HG03575 (cell line): ENCODE data around the gene EHMT1.

Source experiments
- ATAC-seq: cut with Tn5 transposase; IDR thresholded peaks from one replicate; pipeline ENCODE4 v1.9.1; 2021; ENCODE audit not compliant: unreplicated experiment, insufficient number of reproducible peaks, low FRiP score; ENCODE audit errors: extremely low read depth

Gene EHMT1

GRCh38 chr9:137666513-137666822 is 47.7 kb downstream of the EHMT1 start:
- no peak for ATAC-seq

- no peak for ATAC-seq
These were observed 48.3 kb downstream of the EHMT1 start for GRCh38 chr9:137666955-137667670.

GRCh38 chr9:137668203-137668602 is 49.4 kb downstream of the EHMT1 start:
- no peak for ATAC-seq

GRCh38 chr9:137669261-137669672 is 50.5 kb downstream of the EHMT1 start:
- ATAC-seq: no peak

GRCh38 chr9:137670391-137671195 is 51.8 kb downstream of the EHMT1 start:
- ATAC-seq: no peak

- no peak for ATAC-seq
These were observed 52.4 kb downstream of the EHMT1 start for GRCh38 chr9:137671196-137671538.

- no peak for ATAC-seq
These were observed 52.9 kb downstream of the EHMT1 start for GRCh38 chr9:137671721-137672120.

GRCh38 chr9:137672907-137673791 is 54.3 kb downstream of the EHMT1 start:
- ATAC-seq: no peak

- ATAC-seq: no peak
These were observed 55.1 kb downstream of the EHMT1 start for GRCh38 chr9:137673886-137674285.

GRCh38 chr9:137674307-137674975 is 55.6 kb downstream of the EHMT1 start:
- no peak for ATAC-seq

- ATAC-seq: no peak
These were observed 56.1 kb downstream of the EHMT1 start for GRCh38 chr9:137674976-137675320.

GRCh38 chr9:137676998-137677397 is 58.2 kb downstream of the EHMT1 start:
- no peak for ATAC-seq

GRCh38 chr9:137678202-137678601 is 59.4 kb downstream of the EHMT1 start:
- ATAC-seq: no peak

- ATAC-seq: no peak
These were observed 60.4 kb downstream of the EHMT1 start for GRCh38 chr9:137679249-137679648.

GRCh38 chr9:137679695-137680305 is 61.0 kb downstream of the EHMT1 start:
- ATAC-seq: no peak

GRCh38 chr9:137680444-137681358 is 61.9 kb downstream of the EHMT1 start:
- ATAC-seq: no peak

- ATAC-seq: no peak
These were observed 63.8 kb downstream of the EHMT1 start for GRCh38 chr9:137682428-137683105.
